Measurements from ENCODE around the gene SLC2A5. TPM values are rescaled to one million over a fixed set of nuclear protein-coding genes. Genes with fewer than 3 reads are reported as not detected.
A peak's percentile ranks its signal among the peaks of the same experiment; 100 is the strongest.
"Not testable (repeated sequence)": the region's sequence is repeated elsewhere in the genome, so short reads cannot be mapped to it uniquely, and the experiment has no call there.

SLC2A5 gene
- total and polyA plus RNA-seq, 9 of the 15 experiments (the other 6 are each of a cell fraction or from before 2014, with no cell fraction given) = 0.08 TPM; not detected in 8

DNA sequence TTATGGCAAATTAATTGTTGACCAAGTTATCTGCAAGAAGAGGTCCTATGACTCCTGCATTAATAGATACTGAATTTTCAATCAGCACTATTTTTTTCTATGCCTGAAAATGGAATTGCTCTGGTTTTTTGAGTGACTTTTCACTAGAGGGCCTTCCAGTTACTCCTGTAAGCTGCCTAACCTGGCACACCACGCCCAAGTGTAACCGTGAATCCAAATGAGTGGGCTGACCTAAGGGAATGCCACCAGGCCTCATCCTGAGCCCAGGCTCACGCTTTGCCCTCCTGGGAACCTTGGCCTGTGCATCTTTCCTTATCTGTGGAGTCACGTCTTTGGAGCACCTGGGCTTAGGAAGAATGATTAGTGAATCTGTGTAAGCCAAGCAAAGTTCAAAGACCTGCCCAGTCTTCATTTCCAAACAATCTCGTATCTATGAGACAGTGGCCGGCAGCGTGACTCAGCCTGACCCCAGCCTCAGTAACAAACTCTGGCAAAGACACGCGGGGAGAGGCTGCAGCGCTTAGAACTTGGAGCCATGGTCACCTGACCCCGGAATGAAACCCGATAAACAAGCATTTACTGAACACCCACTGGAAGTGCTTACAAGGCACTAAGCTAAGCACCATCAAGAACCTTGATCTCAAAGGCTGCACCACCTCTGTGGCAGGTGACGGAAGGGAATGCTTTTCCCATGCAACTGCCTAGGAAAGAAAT lies 75.3 kb downstream of the SLC2A5 start:
- peak; percentile 15 for FAIRE-seq
- ATAC-seq; H3K9ac ChIP-seq (ENCODE audit: insufficient read depth in 1 of 2, low read depth in 2 of 2, low read length in 2 of 2); DNase-seq (ENCODE audit: extremely low read depth in 1 of 4, low spot score in 3 of 4); in situ Hi-C loops (cut with MboI); H4K20me1 ChIP-seq (replicated peaks; ENCODE audit: control insufficient read depth, insufficient read depth, low read length); H3K4me2 ChIP-seq (ENCODE audit: insufficient read depth, low read length); H2AFZ ChIP-seq (ENCODE audit: low read depth, low read length); H3K79me2 ChIP-seq (ENCODE audit: control insufficient read depth, insufficient read depth, low read length); H3K27ac ChIP-seq (ENCODE audit: extremely low read depth, low read depth, low read length); H3K9me1 ChIP-seq (ENCODE audit: control insufficient read depth, insufficient read depth, low read length); H3K9me3 ChIP-seq (replicated peaks; ENCODE audit: control insufficient read depth, insufficient read depth, low read depth, low read length); H3K4me1 ChIP-seq (replicated peaks in 1 of 2; ENCODE audit: control insufficient read depth in 2 of 2, insufficient read depth in 2 of 2, low read length in 2 of 2); H3K4me3 ChIP-seq; BruUV-seq (replicated peaks); H3K36me3 ChIP-seq (ENCODE audit: control insufficient read depth, insufficient read depth, low read length); intact Hi-C loops (cut with micrococcal nuclease): not testable (repeated sequence)
- WGBS (ENCODE audit: insufficient coverage, low coverage, missing lambda C conversion rate) = 3% methylated on average over 7 of the region's 13 CpGs
- ChIA-PET CTCF (ENCODE audit: low intra/inter-chr PET ratio) (interaction anchor here (0.7 kb wide), 1 partner anchor 134 kb away, joined by 3 read pairs; no protein-coding TSS in a partner anchor), POLR2A (interaction anchor here (1.1 kb wide), 1 partner anchor 135 kb away, joined by 4 read pairs; no protein-coding TSS in a partner anchor)
- H3K27me3 ChIP-seq (ENCODE audit: control insufficient read depth in 2 of 2, insufficient read depth in 2 of 2, low read length in 2 of 2) = peaks cover 7 to 13% of the 10 kb centered on the region in 2 experiments; a peak in 4 of 5 replicates

GRCh38 chr1:8992936-8993687 lies 76.3 kb downstream of the SLC2A5 start:
- in situ Hi-C loops (cut with MboI) (no loop called here), intact Hi-C loops (cut with micrococcal nuclease) (no loop called here)
- FAIRE-seq = no peak
- H3K79me2 ChIP-seq (ENCODE audit: control insufficient read depth, insufficient read depth, low read length) = no peaks in the 10 kb centered on the region
- H3K27me3 ChIP-seq (ENCODE audit: control insufficient read depth in 2 of 2, insufficient read depth in 2 of 2, low read length in 2 of 2) = peaks cover 7 to 19% of the 10 kb centered on the region in 2 experiments; a peak in 4 of 5 replicates
- no peaks in the 10 kb centered on the region; the same call in 1 of the 2 replicates for H3K9me3 ChIP-seq (replicated peaks; ENCODE audit: control insufficient read depth, insufficient read depth, low read depth, low read length)
- 2% methylated on average over 8 of the region's 8 CpGs for WGBS (ENCODE audit: insufficient coverage, low coverage, missing lambda C conversion rate)
- no peak overlapping the region for H3K4me3 ChIP-seq
- H4K20me1 ChIP-seq (replicated peaks; ENCODE audit: control insufficient read depth, insufficient read depth, low read length) = no peaks in the 10 kb centered on the region
- ChIA-PET POLR2A (no interaction called here), CTCF (ENCODE audit: low intra/inter-chr PET ratio) (interaction anchor here (0.7 kb wide), 1 partner anchor 133 kb away, joined by 3 read pairs; no protein-coding TSS in a partner anchor)
- no peak overlapping the region for H2AFZ ChIP-seq (ENCODE audit: low read depth, low read length)
- no peak overlapping the region for H3K9ac ChIP-seq (ENCODE audit: insufficient read depth in 1 of 2, low read depth in 2 of 2, low read length in 2 of 2)
- H3K27ac ChIP-seq (ENCODE audit: extremely low read depth, low read depth, low read length) = no peak overlapping the region
- no peak for ATAC-seq
- no peak overlapping the region for H3K4me2 ChIP-seq (ENCODE audit: insufficient read depth, low read length)
- H3K9me1 ChIP-seq (ENCODE audit: control insufficient read depth, insufficient read depth, low read length) = no peaks in the 10 kb centered on the region
- H3K36me3 ChIP-seq (ENCODE audit: control insufficient read depth, insufficient read depth, low read length) = no peaks in the 10 kb centered on the region
- DNase-seq (ENCODE audit: extremely low read depth in 1 of 4, low spot score in 3 of 4) = no peak
- BruUV-seq (replicated peaks) = no TSS peak
- no peaks in the 10 kb centered on the region for H3K4me1 ChIP-seq (replicated peaks in 1 of 2; ENCODE audit: control insufficient read depth in 2 of 2, insufficient read depth in 2 of 2, low read length in 2 of 2)
- TF ChIP-seq ZFP36 (IDR thresholded peaks at IDR 0.05; ENCODE audit: low read depth, low read length, partially characterized antibody) = peak; percentile 73
- TF ChIP-seq CEBPZ (IDR thresholded peaks at IDR 0.05; ENCODE audit: borderline replicate concordance, low read depth, low read length) = peak; percentile 37; the same call in 1 of the 2 replicates
- no peak for TF ChIP-seq THAP7 (CRISPR knock-in tag; IDR thresholded peaks at IDR 0.05)
- TF ChIP-seq ZEB2 (IDR thresholded peaks at IDR 0.05) = no peak
- peak in 1 of 2 experiments; percentile 78; a peak in 2 of 3 replicates for TF ChIP-seq CBX3 (IDR thresholded peaks at IDR 0.05; ENCODE audit: borderline replicate concordance in 1 of 2, low read length in 2 of 2)
- TF ChIP-seq ZNF280A (IDR thresholded peaks at IDR 0.05; ENCODE audit: low read depth, partially characterized antibody) = peak; percentile 44
